ENCODE results near the gene RDH13. TPM values are rescaled to one million over a fixed set of nuclear protein-coding genes. Genes with fewer than 3 reads are reported as not detected.
A peak's percentile ranks its signal among the peaks of the same experiment; 100 is the strongest.

RDH13 gene
- total RNA-seq, 1 donor from 2014 or later, result 9.7 TPM

GRCh38 chr19:55092423-55093318, 29.7 kb upstream of the RDH13 start:
- ATAC-seq (no peak), DNase-seq (ENCODE audit: low spot score) (no peak)

GRCh38 chr19:55091955-55092354, 29.0 kb upstream of the RDH13 start:
- DNase-seq (ENCODE audit: low spot score) (no peak), ATAC-seq (no peak)

GRCh38 chr19:55091126-55091910, 28.4 kb upstream of the RDH13 start:
- DNase-seq (ENCODE audit: low spot score), result no peak
- no peak for ATAC-seq

GRCh38 chr19:55090564-55090963, 27.6 kb upstream of the RDH13 start:
- DNase-seq (ENCODE audit: low spot score) (no peak), ATAC-seq (no peak)

- DNase-seq (ENCODE audit: low spot score) (no peak), ATAC-seq (no peak)
These were observed 26.5 kb upstream of the RDH13 start for GRCh38 chr19:55089342-55089944.

GRCh38 chr19:55088543-55089341, 25.8 kb upstream of the RDH13 start:
- peak; percentile 53 for ATAC-seq
- DNase-seq (ENCODE audit: low spot score), result no peak

GRCh38 chr19:55088021-55088451, 25.1 kb upstream of the RDH13 start:
- DNase-seq (ENCODE audit: low spot score) (no peak), ATAC-seq (no peak)

GRCh38 chr19:55087542-55087901, 24.6 kb upstream of the RDH13 start:
- ATAC-seq (peak; percentile 16), DNase-seq (ENCODE audit: low spot score) (no peak)

GRCh38 chr19:55086730-55087541, 24.0 kb upstream of the RDH13 start:
- DNase-seq (ENCODE audit: low spot score), result peak; percentile 79
- peak; percentile 78 for ATAC-seq

GRCh38 chr19:55085923-55086715, 23.2 kb upstream of the RDH13 start:
- DNase-seq (ENCODE audit: low spot score), result no peak
- ATAC-seq, result no peak

- DNase-seq (ENCODE audit: low spot score) (no peak), ATAC-seq (no peak)
These were observed 21.5 kb upstream of the RDH13 start for GRCh38 chr19:55084416-55084815.

GRCh38 chr19:55083004-55083850, 20.3 kb upstream of the RDH13 start:
- DNase-seq (ENCODE audit: low spot score) (no peak), ATAC-seq (no peak)

- DNase-seq (ENCODE audit: low spot score), result no peak
- ATAC-seq, result no peak
These were observed 19.3 kb upstream of the RDH13 start for GRCh38 chr19:55082020-55082851.

- DNase-seq (ENCODE audit: low spot score) (no peak), ATAC-seq (no peak)
These were observed 18.7 kb upstream of the RDH13 start for GRCh38 chr19:55081770-55082019.

GRCh38 chr19:55080968-55081769, 18.2 kb upstream of the RDH13 start:
- DNase-seq (ENCODE audit: low spot score) (no peak), ATAC-seq (peak; percentile 61)

GRCh38 chr19:55080121-55080967, 17.4 kb upstream of the RDH13 start:
- peak; percentile 57 for ATAC-seq
- no peak for DNase-seq (ENCODE audit: low spot score)

Data from left lobe of liver (tissue), 2 donors.